CD4-positive, alpha-beta T cell (primary cell): ENCODE data around the gene PAPOLA. TPM values are rescaled to one million over a fixed set of nuclear protein-coding genes. Genes with fewer than 3 reads are reported as not detected.

Experiments used
- ATAC-seq: fragments of 200-7000 bp; cut with Tn5 transposase; one replicate; pipeline ENCODE4 v1.10.0; 2022; ENCODE audit warnings: mild to moderate bottlenecking; ENCODE audit not compliant: poor library complexity
- CTCF ChIA-PET: fragments of 350-600 bp; sonication (Branson Sonifier 250); formaldehyde crosslinking; loops from one replicate; lab custom pipeline; 2021; ENCODE audit warnings: antibody characterized with exemption, inconsistent platforms; lab: Charles Lee
- POLR2A ChIA-PET: fragments of 350-600 bp; sonication (Branson Sonifier 250); formaldehyde crosslinking; loops from one replicate; lab custom pipeline; 2021; ENCODE audit warnings: antibody characterized with exemption, inconsistent platforms; lab: Charles Lee
- DNase-seq, 14 experiments: peaks; one replicate each; pipeline ENCODE4 v3.0.0-alpha.2; 2013 to 2020; ENCODE audit warnings: mixed read lengths in 2 of 14
- H3K27ac ChIP-seq, 2 donors: one replicate each; pipeline versions ENCODE4 v1.5.1 to v1.7.0; 2013; ENCODE audit warnings: low read length in 2 of 2, low read depth in 1 of 2, mild to moderate bottlenecking in 1 of 2
- H3K27me3 ChIP-seq, 2 experiments: 1 replicate in 1 of 2; 2 replicates in 1 of 2; pipeline versions ENCODE4 v1.6.1 to v1.7.0; 2013; ENCODE audit warnings: low read length in 2 of 2, control low read depth in 1 of 2, mild to moderate bottlenecking in 1 of 2, moderate library complexity in 1 of 2; ENCODE audit not compliant: insufficient read depth in 2 of 2, control insufficient read depth in 1 of 2
- H3K36me3 ChIP-seq: one replicate; pipeline ENCODE4 v1.6.1; 2013; ENCODE audit warnings: low read length, control low read depth; ENCODE audit not compliant: insufficient read depth
- H3K4me1 ChIP-seq: one replicate; pipeline ENCODE4 v1.6.1; 2013; ENCODE audit warnings: low read length, control low read depth; ENCODE audit not compliant: insufficient read depth
- H3K4me3 ChIP-seq: one replicate; pipeline ENCODE4 v1.5.1; 2013; ENCODE audit warnings: mild to moderate bottlenecking, low read length, moderate library complexity
- H3K9me3 ChIP-seq, 2 experiments: 1 replicate in 1 of 2; 2 replicates in 1 of 2; pipeline versions ENCODE4 v1.6.1 to v1.7.0; 2013; ENCODE audit warnings: low read length in 2 of 2, mild to moderate bottlenecking in 2 of 2, control low read depth in 1 of 2, moderate library complexity in 1 of 2; ENCODE audit not compliant: control insufficient read depth in 1 of 2, insufficient read depth in 1 of 2
- H3K27ac Mint-ChIP-seq: one replicate; pipeline ENCODE4 v1.8.0; 2020; ENCODE audit warnings: mixed read lengths
- H3K27me3 Mint-ChIP-seq: one replicate; pipeline ENCODE4 v1.8.0; 2021; ENCODE audit warnings: mixed read lengths
- H3K36me3 Mint-ChIP-seq: one replicate; pipeline ENCODE4 v1.8.0; 2021; ENCODE audit warnings: low read depth, mixed read lengths
- H3K4me1 Mint-ChIP-seq: one replicate; pipeline ENCODE4 v1.8.0; 2021; ENCODE audit warnings: low read depth, mixed read lengths
- H3K4me3 Mint-ChIP-seq: one replicate; pipeline ENCODE4 v1.8.0; 2020; ENCODE audit warnings: mild to moderate bottlenecking, mixed read lengths
- H3K9me3 Mint-ChIP-seq: one replicate; pipeline ENCODE4 v1.8.0; 2020; ENCODE audit warnings: mixed read lengths
- CTCF ChIP-seq: fragments of 200-600 bp; IDR thresholded peaks from one replicate; pipeline ENCODE4 v1.8.0; 2022; ENCODE audit warnings: antibody characterized with exemption, mild to moderate bottlenecking
- intact Hi-C, 2 experiments: fragments of 100-400 bp; cut with DNase I in 1 of 2; cut with micrococcal nuclease in 1 of 2; formaldehyde crosslinking; loops; one replicate each; pipeline versions ENCODE4 v1.15.1 to v1.9.0; 2023 to 2025; cut with DNase I, micrococcal nuclease
- total RNA-seq, 174 experiments: library from RNA in 2 of 174; stranded (reverse) in 2 of 174; gene quantifications; one replicate each; pipeline ENCODE4 v1.2.3 and lab custom pipeline; 2021 to 2026

The PAPOLA gene
- total RNA-seq, 2 experiments from 2014 or later = 140 to 148 TPM

- ChIA-PET POLR2A (no interaction called here), CTCF (no interaction called here)
- DNase-seq (no peak), ATAC-seq (no peak)
- H3K27ac ChIP-seq = no peak overlapping the region
- peaks cover 4% of the 10 kb centered on the region for H3K27me3 Mint-ChIP-seq
- no peak for TF ChIP-seq CTCF
- no peaks in the 10 kb centered on the region for H3K4me1 Mint-ChIP-seq
- no peaks in the 10 kb centered on the region for H3K36me3 ChIP-seq
- no peaks in the 10 kb centered on the region for H3K4me1 ChIP-seq
- H3K4me3 ChIP-seq = no peak overlapping the region
- H3K27me3 ChIP-seq = no peaks in the 10 kb centered on the region
- intact Hi-C loops = no loop called here
- no peaks in the 10 kb centered on the region for H3K9me3 Mint-ChIP-seq
- H3K36me3 Mint-ChIP-seq = no peaks in the 10 kb centered on the region
- H3K27ac Mint-ChIP-seq = no peak overlapping the region
- no peak overlapping the region for H3K4me3 Mint-ChIP-seq
- H3K9me3 ChIP-seq = no peaks in the 10 kb centered on the region
Observed at GRCh38 chr14:96484399-96484798, 17.8 kb upstream of the PAPOLA start.

- no peaks in the 10 kb centered on the region for H3K9me3 ChIP-seq
- ChIA-PET POLR2A (no interaction called here), CTCF (no interaction called here)
- no peaks in the 10 kb centered on the region for H3K36me3 Mint-ChIP-seq
- TF ChIP-seq CTCF = no peak
- no peaks in the 10 kb centered on the region for H3K4me1 Mint-ChIP-seq
- H3K27ac Mint-ChIP-seq = no peak overlapping the region
- H3K4me3 Mint-ChIP-seq = no peak overlapping the region
- intact Hi-C loops = no loop called here
- ATAC-seq (no peak), DNase-seq (no peak)
- H3K27me3 ChIP-seq = peaks cover 0 to 3% of the 10 kb centered on the region in 2 experiments
- no peaks in the 10 kb centered on the region for H3K4me1 ChIP-seq
- peaks cover 13% of the 10 kb centered on the region for H3K27me3 Mint-ChIP-seq
- H3K36me3 ChIP-seq = no peaks in the 10 kb centered on the region
- no peak overlapping the region for H3K4me3 ChIP-seq
- no peak overlapping the region for H3K27ac ChIP-seq
- no peaks in the 10 kb centered on the region for H3K9me3 Mint-ChIP-seq
Observed at GRCh38 chr14:96486705-96487104, 15.5 kb upstream of the PAPOLA start.

- intact Hi-C loops = no loop called here
- H3K36me3 ChIP-seq = no peaks in the 10 kb centered on the region
Observed at GRCh38 chr14:96489327-96489726, 12.9 kb upstream of the PAPOLA start.

More at GRCh38 chr14:96489327-96489726, 12.9 kb upstream of the PAPOLA start:
- no peak for TF ChIP-seq CTCF
- Mint-ChIP-seq H3K27ac (no peak overlapping the region), H3K4me3 (no peak overlapping the region), H3K36me3 (no peaks in the 10 kb centered on the region), H3K9me3 (no peaks in the 10 kb centered on the region), H3K27me3 (peaks cover 27% of the 10 kb centered on the region), H3K4me1 (peaks cover 5% of the 10 kb centered on the region)
- DNase-seq = no peak
- Histone ChIP-seq H3K27ac (no peak overlapping the region), H3K9me3 (no peaks in the 10 kb centered on the region), H3K4me3 (no peak overlapping the region), H3K27me3 (peaks cover 0 to 3% of the 10 kb centered on the region in 2 experiments), H3K4me1 (no peaks in the 10 kb centered on the region)
- POLR2A ChIA-PET = no interaction called here
- ATAC-seq = no peak
- CTCF ChIA-PET = no interaction called here
